Esophagus squamous epithelium (tissue), 4 donors: Measurements from ENCODE around the gene TBC1D10A.

Experiments used
- CTCF ChIP-seq, 6 experiments: fragments of 450-650 bp in 4 of 6; fragments of 200-600 bp in 2 of 6; sonication (generic) in 2 of 6; IDR thresholded peaks; one replicate each; pipeline ENCODE4 v1.5.1; 2016 to 2019; ENCODE audit warnings: antibody characterized with exemption in 6 of 6, mild to moderate bottlenecking in 4 of 6, moderate library complexity in 4 of 6
- POLR2A ChIP-seq, 4 donors: fragments of 450-650 bp; IDR thresholded peaks; one replicate each; pipeline ENCODE4 v1.6.1; 2017; ENCODE audit warnings: antibody characterized with exemption in 4 of 4, mild to moderate bottlenecking in 4 of 4, moderate library complexity in 3 of 4

- TF ChIP-seq CTCF (IDR thresholded peaks at IDR 0.05) (no peak), POLR2A (IDR thresholded peaks at IDR 0.05) (no peak)
Measured at GRCh38 chr22:30250039-30250565, 76.6 kb downstream of the TBC1D10A start.
